ENCODE results near the gene CLDN4.

CLDN4 gene

GRCh38 chr7:73871163-73872011 lies 40.6 kb downstream of the CLDN4 start:
- DNase-seq (ENCODE audit: low read depth, low spot score), result no peak

- DNase-seq (ENCODE audit: low read depth, low spot score), result no peak
Measured at GRCh38 chr7:73872056-73872908, 41.5 kb downstream of the CLDN4 start.

- no peak for DNase-seq (ENCODE audit: low read depth, low spot score)
Measured at GRCh38 chr7:73876361-73876760, 45.6 kb downstream of the CLDN4 start.

GRCh38 chr7:73876973-73877372 lies 46.2 kb downstream of the CLDN4 start:
- no peak for DNase-seq (ENCODE audit: low read depth, low spot score)

- DNase-seq (ENCODE audit: low read depth, low spot score), result no peak
Measured at GRCh38 chr7:73879977-73880681, 49.3 kb downstream of the CLDN4 start.

GRCh38 chr7:73880755-73881328 lies 50.0 kb downstream of the CLDN4 start:
- no peak for DNase-seq (ENCODE audit: low read depth, low spot score)

- DNase-seq (ENCODE audit: low read depth, low spot score), result no peak
Measured at GRCh38 chr7:73881352-73882046, 50.7 kb downstream of the CLDN4 start.

- no peak for DNase-seq (ENCODE audit: low read depth, low spot score)
Measured at GRCh38 chr7:73882047-73882402, 51.2 kb downstream of the CLDN4 start.
